GM21447 (cell line): ENCODE data around the gene ADAMTS13.
"Not testable (repeated sequence)": the region's sequence is repeated elsewhere in the genome, so short reads cannot be mapped to it uniquely, and the experiment has no call there.

Experiments used
- ATAC-seq: cut with Tn5 transposase; IDR thresholded peaks from one replicate; pipeline ENCODE4 v1.9.1; 2021; ENCODE audit not compliant: unreplicated experiment

ADAMTS13 gene

GRCh38 chr9:133421615-133422542 lies at the start of gene ADAMTS13:
ADAMTS13 (plus strand) TSS chr9:133422367; CDS start chr9:133422444, 77 bp downstream.
- ATAC-seq = no peak

GRCh38 chr9:133374612-133375115 lies 47.5 kb upstream of the ADAMTS13 start:
- no peak for ATAC-seq

- peak; percentile 13 for ATAC-seq
Observed at GRCh38 chr9:133375116-133375723, 46.9 kb upstream of the ADAMTS13 start.

- peak; percentile 85 for ATAC-seq
Observed at GRCh38 chr9:133375724-133376654, 46.2 kb upstream of the ADAMTS13 start, which contains the start of the genes STKLD1 and SURF4. STKLD1 (plus strand) TSS chr9:133376366; CDS start chr9:133376474, 108 bp downstream. SURF4 (minus strand) TSS chr9:133376060; CDS start chr9:133375969, 91 bp downstream.

- not testable (repeated sequence) for ATAC-seq
Observed at GRCh38 chr9:133377280-133377679, 44.9 kb upstream of the ADAMTS13 start.

- no peak for ATAC-seq
Observed at GRCh38 chr9:133377721-133378216, 44.4 kb upstream of the ADAMTS13 start.

GRCh38 chr9:133378408-133378962 lies 43.7 kb upstream of the ADAMTS13 start:
- ATAC-seq = no peak

- no peak for ATAC-seq
Observed at GRCh38 chr9:133379153-133380086, 42.7 kb upstream of the ADAMTS13 start.

GRCh38 chr9:133380734-133381133 lies 41.4 kb upstream of the ADAMTS13 start:
- no peak for ATAC-seq

- no peak for ATAC-seq
Observed at GRCh38 chr9:133382507-133383141, 39.5 kb upstream of the ADAMTS13 start.

GRCh38 chr9:133383438-133383837 lies 38.7 kb upstream of the ADAMTS13 start:
- no peak for ATAC-seq

- no peak for ATAC-seq
Observed at GRCh38 chr9:133384736-133385321, 37.3 kb upstream of the ADAMTS13 start.

GRCh38 chr9:133385452-133385851 lies 36.7 kb upstream of the ADAMTS13 start:
- no peak for ATAC-seq

- ATAC-seq = no peak
Observed at GRCh38 chr9:133386338-133386737, 35.8 kb upstream of the ADAMTS13 start.

GRCh38 chr9:133387680-133388079 lies 34.5 kb upstream of the ADAMTS13 start:
- no peak for ATAC-seq

GRCh38 chr9:133389025-133389557 lies 33.1 kb upstream of the ADAMTS13 start:
- no peak for ATAC-seq

- no peak for ATAC-seq
Observed at GRCh38 chr9:133389562-133389961, 32.6 kb upstream of the ADAMTS13 start.

GRCh38 chr9:133390713-133391112 lies 31.5 kb upstream of the ADAMTS13 start:
- no peak for ATAC-seq
